GM21360 (cell line): ENCODE results near the gene PRR11.
"Not testable (repeated sequence)": the region's sequence is repeated elsewhere in the genome, so short reads cannot be mapped to it uniquely, and the experiment has no call there.

Source experiments
- ATAC-seq: cut with Tn5 transposase; IDR thresholded peaks from one replicate; pipeline ENCODE4 v1.9.1; 2021; ENCODE audit warnings: mild to moderate bottlenecking, moderate library complexity; ENCODE audit not compliant: unreplicated experiment

Gene PRR11

DNA sequence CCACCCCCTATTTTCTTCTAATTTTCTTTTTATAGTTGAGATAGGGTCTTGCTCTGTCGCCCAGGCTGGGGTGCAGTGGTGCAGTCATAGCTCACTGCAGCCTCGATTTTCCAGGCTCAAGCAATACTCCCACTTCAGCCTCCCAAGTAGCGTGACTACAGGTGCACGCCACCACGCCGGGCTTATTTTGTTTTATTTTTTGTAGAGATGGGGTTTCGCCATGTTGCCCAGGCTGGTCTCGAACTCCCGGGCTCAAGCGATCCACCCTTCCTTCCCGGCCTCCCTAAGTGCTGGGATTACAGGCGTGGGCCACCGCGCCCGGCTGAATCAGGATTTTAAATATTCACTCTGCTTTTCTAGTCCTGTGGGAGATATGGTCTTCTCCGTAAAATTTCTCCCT is 63.8 kb downstream of the PRR11 start:
- ATAC-seq, result no peak

DNA sequence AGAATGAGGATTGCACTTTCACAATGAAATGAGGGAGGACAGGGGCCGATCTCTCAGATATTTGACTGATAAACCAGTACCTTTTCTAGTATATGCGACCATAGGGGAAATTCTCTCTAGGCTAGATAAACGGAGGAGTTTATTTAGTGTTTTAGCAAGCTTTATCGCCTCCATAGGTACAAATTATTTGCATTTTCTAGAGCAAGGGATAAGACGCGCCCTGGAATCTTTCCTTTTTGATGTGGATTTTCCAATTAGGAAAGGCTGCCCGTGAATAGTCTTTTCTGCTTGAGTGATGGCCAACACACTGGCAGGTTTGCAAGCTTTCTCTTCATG is 64.4 kb downstream of the PRR11 start:
- ATAC-seq, result no peak

DNA sequence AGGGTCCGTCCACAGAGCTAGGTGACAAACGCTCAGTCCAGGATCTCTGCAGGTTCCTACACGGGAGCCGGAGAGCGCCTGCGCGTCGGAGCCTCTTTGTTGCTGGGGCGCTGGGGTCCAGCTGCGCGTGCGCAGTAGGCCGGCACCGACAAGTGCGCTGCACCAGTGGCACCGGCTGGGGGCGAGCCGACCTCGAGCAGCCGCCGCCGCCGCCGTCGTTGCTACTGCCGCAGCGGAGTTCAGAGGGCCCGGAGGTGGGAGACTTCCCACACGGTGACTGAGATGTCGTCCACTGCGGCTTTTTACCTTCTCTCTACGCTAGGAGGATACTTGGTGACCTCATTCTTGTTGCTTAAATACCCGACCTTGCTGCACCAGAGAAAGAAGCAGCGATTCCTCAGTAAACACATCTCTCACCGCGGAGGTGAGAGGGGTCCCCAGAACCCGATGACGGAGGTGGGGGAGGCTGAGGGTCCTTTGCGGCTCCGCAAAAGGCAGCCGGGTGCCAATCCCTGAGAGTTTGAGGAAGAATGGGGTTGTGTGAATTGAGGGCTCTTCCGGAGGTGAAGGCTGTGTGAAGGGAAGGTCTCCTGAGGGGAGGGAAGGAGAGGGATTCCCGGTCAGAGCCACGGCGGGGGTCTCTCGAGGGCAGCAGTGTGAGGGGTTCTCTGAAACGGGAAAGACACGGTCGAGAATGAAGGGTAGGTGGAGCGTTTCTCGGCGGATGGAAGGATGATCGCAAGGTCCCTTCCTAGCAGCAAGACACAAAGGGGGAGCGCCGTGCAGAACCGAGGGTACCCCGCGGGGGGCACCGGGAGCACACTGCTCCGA is 65.0 kb downstream of the PRR11 start, which contains the start of gene GDPD1:
Gene GDPD1 (plus strand): TSS at position 184 of the 831 bp plus-strand sequence. CDS start 99 bp downstream, at position 283.
- ATAC-seq, result peak; percentile 97

DNA sequence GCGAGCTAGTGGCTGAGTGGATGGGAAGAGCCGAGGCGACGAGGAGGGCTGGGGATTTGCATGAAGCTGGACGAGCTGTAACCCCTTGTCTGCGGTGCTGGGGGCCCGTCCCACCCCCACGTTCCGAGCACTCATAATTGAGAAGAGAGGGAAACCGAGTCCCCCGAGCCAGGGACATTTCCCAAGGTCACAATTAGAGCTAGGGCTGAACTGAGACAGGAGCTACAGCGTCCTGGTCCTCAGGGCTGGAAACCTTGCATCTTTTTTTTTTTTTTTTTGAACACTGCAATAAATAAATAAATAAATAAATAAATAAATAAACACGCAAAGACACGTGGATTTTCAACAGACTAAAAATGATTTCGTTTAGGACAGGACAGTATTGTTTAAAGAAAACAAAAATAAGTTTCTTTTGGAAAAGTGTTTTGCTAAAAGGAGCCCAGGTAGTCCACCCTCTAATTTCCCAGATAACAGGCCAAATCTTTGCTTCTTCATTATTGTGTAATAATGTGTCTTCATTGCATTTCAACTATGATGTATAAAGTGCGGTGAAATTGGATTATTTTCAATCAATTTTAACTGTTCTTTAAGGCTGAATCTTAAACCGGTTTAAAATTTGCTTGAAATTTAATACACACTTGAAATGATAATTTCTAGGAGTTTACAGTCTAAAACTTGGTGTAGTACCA is 65.8 kb downstream of the PRR11 start:
- ATAC-seq, result no peak

DNA sequence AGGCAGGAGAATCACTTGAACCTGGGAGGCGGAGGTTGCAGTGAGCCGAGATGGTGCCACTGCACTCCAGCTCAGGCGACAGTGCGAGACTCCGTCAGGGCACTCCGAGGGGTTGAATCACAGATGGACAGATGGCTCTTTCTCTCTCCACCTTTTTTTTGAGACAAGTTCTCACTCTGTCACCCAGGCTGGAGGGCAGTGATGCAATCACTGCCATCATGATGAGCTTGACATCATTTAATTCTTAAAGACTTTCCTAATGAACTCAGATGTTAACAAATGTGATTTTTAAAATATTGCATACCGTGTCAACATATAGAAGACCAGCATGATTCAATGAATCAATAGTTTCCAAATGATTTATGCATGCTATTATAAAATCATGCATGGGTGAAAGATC is 68.3 kb downstream of the PRR11 start:
- no peak for ATAC-seq

DNA sequence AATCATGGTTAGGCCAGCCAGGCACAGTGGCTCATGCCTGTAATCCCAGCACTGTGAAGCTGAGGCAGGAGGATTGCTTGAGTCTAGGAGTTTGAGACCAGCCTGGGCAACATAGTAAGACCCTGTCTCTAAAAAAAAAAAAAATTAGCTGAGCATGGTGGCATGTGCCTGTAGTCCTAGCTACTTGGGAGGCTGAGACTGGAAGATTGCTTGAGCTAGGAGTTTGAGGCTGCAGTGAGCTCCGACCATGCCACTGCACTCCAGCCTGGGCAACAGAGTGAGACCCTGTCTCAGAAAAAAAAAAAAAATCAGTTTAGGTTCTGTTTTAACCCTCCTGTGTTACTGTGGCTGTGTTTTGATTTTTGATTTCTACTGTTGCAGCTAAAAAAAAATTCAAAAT is 73.0 kb downstream of the PRR11 start:
- ATAC-seq, result not testable (repeated sequence)

DNA sequence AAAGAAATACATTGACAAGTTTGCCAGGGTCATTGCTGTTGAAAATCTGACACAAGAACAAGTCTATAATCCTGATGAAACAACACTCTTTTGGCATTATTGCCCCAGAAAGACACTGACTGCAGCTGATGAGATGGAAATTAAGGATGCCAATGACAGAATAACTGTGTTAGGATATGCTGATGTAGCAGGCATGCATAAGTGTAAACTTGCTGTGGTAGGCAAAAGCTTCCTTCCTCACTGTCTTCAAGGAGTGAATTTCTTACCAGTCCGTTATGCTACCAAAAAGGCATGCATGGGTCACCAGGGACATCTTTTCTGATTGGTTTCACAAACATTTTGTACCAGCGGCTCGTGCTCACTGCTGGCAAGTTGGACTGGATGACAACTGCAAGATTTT is 75.2 kb downstream of the PRR11 start:
- ATAC-seq, result no peak

DNA sequence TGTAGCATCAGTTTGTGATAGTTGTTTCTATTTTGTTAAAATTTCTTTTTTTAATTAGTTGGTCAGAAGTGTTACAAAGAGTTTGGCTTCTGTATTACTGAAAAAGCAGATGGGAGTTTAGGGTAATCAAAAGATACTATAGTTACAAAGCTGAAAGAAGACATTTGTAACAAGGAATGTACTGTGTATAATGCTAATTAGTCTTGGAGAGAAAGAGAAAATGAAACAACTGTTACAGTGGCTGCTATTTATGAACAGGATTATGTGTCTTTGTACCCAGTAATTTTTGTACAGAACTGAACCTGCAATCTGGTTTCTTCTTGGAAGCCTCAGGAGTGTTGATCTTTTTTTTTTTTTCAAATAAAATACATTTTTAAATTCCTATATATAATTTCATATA is 79.1 kb downstream of the PRR11 start:
- ATAC-seq, result no peak

DNA sequence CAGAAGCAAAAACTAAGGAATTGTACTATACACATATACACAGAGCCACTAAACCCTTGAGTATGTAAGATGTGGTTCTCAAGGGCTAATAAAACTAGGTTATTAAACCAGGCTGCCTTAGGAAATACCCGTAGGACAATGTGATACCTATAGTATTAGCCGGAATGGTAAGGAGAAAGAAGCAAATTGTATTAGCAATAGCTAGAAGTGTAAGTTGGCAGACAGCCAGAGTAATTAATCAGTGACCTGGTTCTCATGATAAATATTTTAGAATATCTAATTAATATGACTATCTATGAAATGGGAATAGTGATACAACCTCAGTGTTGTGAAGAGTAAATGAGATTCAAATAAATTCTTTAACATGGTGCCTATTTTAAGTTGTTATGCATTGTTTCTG is 83.4 kb downstream of the PRR11 start:
- ATAC-seq, result no peak

DNA sequence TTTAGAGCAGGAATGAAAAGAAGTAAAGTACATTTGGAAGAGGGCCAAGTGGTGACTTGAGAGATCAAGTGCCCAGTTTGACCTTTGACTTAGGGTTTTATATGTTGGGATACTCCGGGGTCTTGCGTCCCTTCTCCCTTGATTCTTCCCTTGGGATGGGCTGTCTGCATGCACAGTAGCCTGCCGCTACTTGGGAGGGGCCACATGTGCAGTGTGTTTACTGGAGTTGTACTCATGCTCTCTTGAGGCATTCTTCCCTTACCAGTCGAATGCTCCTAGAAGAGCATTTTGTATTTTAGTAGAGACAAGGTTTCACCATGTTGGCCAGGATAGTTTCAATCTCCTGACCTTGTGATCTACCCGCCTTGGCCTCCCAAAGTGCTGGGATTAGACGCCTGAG is 88.5 kb downstream of the PRR11 start:
- ATAC-seq, result no peak
